WTC11 (cell line): ENCODE results near the gene RILPL1. TPM values are rescaled to one million over a fixed set of nuclear protein-coding genes. Genes with fewer than 3 reads are reported as not detected.

Source experiments
- ATAC-seq: fragments of 200-7000 bp; cut with Tn5 transposase; 2 replicates; pipeline ENCODE4 v1.10.0; 2021; ENCODE audit warnings: mild to moderate bottlenecking, moderate library complexity
- CTCF ChIA-PET: fragments of 300-600 bp; sonication (Branson Sonifier 250); formaldehyde crosslinking; loops from one replicate; lab custom pipeline; 2021; ENCODE audit warnings: antibody characterized with exemption; lab: Charles Lee
- POLR2A ChIA-PET: fragments of 350-600 bp; sonication (Branson Sonifier 250); formaldehyde crosslinking; loops from one replicate; lab custom pipeline; 2021; ENCODE audit warnings: antibody characterized with exemption; lab: Charles Lee
- DNase-seq: peaks from one replicate; pipeline ENCODE4 v3.0.0; 2021; ENCODE audit warnings: low spot score
- H3K27ac Mint-ChIP-seq: 2 replicates; pipeline ENCODE4 v1.8.0; 2021; ENCODE audit warnings: mixed read lengths
- H3K27me3 Mint-ChIP-seq: 2 replicates; pipeline ENCODE4 v1.8.0; 2021; ENCODE audit warnings: low read depth, mild to moderate bottlenecking, moderate library complexity, mixed read lengths
- H3K36me3 Mint-ChIP-seq: 2 replicates; pipeline ENCODE4 v1.8.0; 2021; ENCODE audit warnings: mixed read lengths
- H3K4me1 Mint-ChIP-seq: 2 replicates; pipeline ENCODE4 v1.8.0; 2022; ENCODE audit warnings: mixed read lengths
- H3K4me3 Mint-ChIP-seq: 2 replicates; pipeline ENCODE4 v1.8.0; 2021; ENCODE audit warnings: mild to moderate bottlenecking, moderate library complexity, mixed read lengths
- H3K9me3 Mint-ChIP-seq: 2 replicates; pipeline ENCODE4 v1.8.0; 2021; ENCODE audit warnings: mixed read lengths
- CBFB ChIP-seq: sonication (generic); formaldehyde crosslinking; IDR thresholded peaks from 2 replicates; pipeline ENCODE4 v1.8.1; 2022; ENCODE audit warnings: mild to moderate bottlenecking, low read depth, missing genetic modification reagents
- EMX1 ChIP-seq: fragments of 250-450 bp; sonication (Bioruptor Pico); IDR thresholded peaks from 2 replicates; pipeline ENCODE4 v1.8.0; 2021; ENCODE audit warnings: mild to moderate bottlenecking
- FOXK1 ChIP-seq: sonication (generic); formaldehyde crosslinking; IDR thresholded peaks from 2 replicates; pipeline ENCODE4 v1.8.0; 2022; ENCODE audit warnings: mild to moderate bottlenecking, moderate library complexity, missing genetic modification reagents
- JAZF1 ChIP-seq: fragments of 250-450 bp; sonication (Bioruptor Pico); IDR thresholded peaks from 2 replicates; pipeline ENCODE4 v1.9.0; 2021; ENCODE audit warnings: moderate library complexity, mild to moderate bottlenecking, inconsistent platforms
- NR3C1 ChIP-seq: sonication (generic); formaldehyde crosslinking; conservative IDR thresholded peaks from 2 replicates; pipeline ENCODE4 v1.8.1; 2023; ENCODE audit warnings: low read depth, mild to moderate bottlenecking, missing genetic modification reagents
- PRRX2 ChIP-seq: fragments of 250-450 bp; sonication (Bioruptor Pico); IDR thresholded peaks from 2 replicates; pipeline ENCODE4 v1.8.0; 2021; ENCODE audit warnings: mild to moderate bottlenecking
- TCF7 ChIP-seq: sonication (generic); formaldehyde crosslinking; IDR thresholded peaks from 2 replicates; pipeline ENCODE4 v1.8.0; 2022; ENCODE audit warnings: mild to moderate bottlenecking, low read depth, missing genetic modification reagents, moderate library complexity
- ZNF121 ChIP-seq: sonication (generic); formaldehyde crosslinking; IDR thresholded peaks from 2 replicates; pipeline ENCODE4 v1.8.0; 2023; ENCODE audit warnings: missing genetic modification reagents
- ZNF423 ChIP-seq: fragments of 250-450 bp; sonication (Bioruptor Pico); IDR thresholded peaks from 2 replicates; pipeline ENCODE4 v2.1.2; 2022; ENCODE audit warnings: mild to moderate bottlenecking, moderate library complexity
- ZNF671 ChIP-seq: fragments of 250-450 bp; sonication (Bioruptor Pico); IDR thresholded peaks from 2 replicates; pipeline ENCODE4 v1.8.0; 2021; ENCODE audit warnings: mild to moderate bottlenecking
- total RNA-seq: library from RNA; stranded (reverse); gene quantifications from 3 replicates; pipeline ENCODE4 v1.2.3, GENCODE V29; 2021
- TF ChIP-seq, protein P1 (sequence below): sonication (generic); formaldehyde crosslinking; IDR thresholded peaks from 2 replicates; pipeline ENCODE4 v1.8.1; 2022; ENCODE audit warnings: low read depth, missing genetic modification reagents, borderline replicate concordance
- TF ChIP-seq, protein P2 (sequence below): fragments of 250-450 bp; sonication (Bioruptor Pico); IDR thresholded peaks from 2 replicates; pipeline ENCODE4 v1.8.0; 2021; ENCODE audit warnings: mild to moderate bottlenecking
- TF ChIP-seq, protein P3 (sequence below): fragments of 250-450 bp; sonication (Bioruptor Pico); IDR thresholded peaks from 2 replicates; pipeline ENCODE4 v1.9.0; 2021; ENCODE audit warnings: moderate library complexity, mild to moderate bottlenecking, inconsistent platforms, borderline replicate concordance
- TF ChIP-seq, protein P4 (sequence below): sonication (generic); formaldehyde crosslinking; IDR thresholded peaks from 2 replicates; pipeline ENCODE4 v1.8.1; 2023; ENCODE audit warnings: mild to moderate bottlenecking, missing genetic modification reagents, moderate library complexity
- TF ChIP-seq, protein P5 (sequence below): sonication (generic); formaldehyde crosslinking; IDR thresholded peaks from 2 replicates; pipeline ENCODE4 v1.8.0; 2022; ENCODE audit warnings: mild to moderate bottlenecking, missing genetic modification reagents
- TF ChIP-seq, protein P6 (sequence below): fragments of 250-450 bp; sonication (Bioruptor Pico); IDR thresholded peaks from 2 replicates; pipeline ENCODE4 v1.9.0; 2021; ENCODE audit warnings: mild to moderate bottlenecking
- TF ChIP-seq, protein P7 (sequence below): sonication (generic); formaldehyde crosslinking; IDR thresholded peaks from 2 replicates; pipeline ENCODE4 v1.8.0; 2022; ENCODE audit warnings: mild to moderate bottlenecking, missing genetic modification reagents

RILPL1 gene
- total RNA-seq, 1 experiment from 2014 or later, result 8.2 TPM

DNA sequence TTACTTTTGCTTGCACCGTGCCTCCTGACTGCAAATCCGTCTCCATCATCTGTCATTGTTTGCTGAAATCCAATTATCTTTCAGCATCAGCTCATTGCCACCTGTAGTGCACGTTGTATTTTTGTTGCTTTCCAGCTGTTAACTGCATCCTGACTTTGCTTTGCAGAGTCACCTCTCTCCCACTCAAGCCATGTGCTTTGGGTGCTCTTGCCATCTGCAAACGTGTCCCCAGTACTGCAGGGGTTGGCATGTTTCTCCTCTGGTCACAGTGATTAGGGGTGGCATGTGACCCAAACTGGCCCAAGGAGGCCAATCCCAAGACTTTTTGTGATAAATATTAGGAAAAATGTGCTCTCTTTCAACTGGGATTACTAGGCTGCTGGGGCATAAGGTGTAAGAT is 40.4 kb upstream of the RILPL1 start (continued):
- TF ChIP-seq ZNF423, result no peak
- TF ChIP-seq, protein P1, sequence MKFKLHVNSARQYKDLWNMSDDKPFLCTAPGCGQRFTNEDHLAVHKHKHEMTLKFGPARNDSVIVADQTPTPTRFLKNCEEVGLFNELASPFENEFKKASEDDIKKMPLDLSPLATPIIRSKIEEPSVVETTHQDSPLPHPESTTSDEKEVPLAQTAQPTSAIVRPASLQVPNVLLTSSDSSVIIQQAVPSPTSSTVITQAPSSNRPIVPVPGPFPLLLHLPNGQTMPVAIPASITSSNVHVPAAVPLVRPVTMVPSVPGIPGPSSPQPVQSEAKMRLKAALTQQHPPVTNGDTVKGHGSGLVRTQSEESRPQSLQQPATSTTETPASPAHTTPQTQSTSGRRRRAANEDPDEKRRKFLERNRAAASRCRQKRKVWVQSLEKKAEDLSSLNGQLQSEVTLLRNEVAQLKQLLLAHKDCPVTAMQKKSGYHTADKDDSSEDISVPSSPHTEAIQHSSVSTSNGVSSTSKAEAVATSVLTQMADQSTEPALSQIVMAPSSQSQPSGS (CRISPR knock-in tag), result no peak

DNA sequence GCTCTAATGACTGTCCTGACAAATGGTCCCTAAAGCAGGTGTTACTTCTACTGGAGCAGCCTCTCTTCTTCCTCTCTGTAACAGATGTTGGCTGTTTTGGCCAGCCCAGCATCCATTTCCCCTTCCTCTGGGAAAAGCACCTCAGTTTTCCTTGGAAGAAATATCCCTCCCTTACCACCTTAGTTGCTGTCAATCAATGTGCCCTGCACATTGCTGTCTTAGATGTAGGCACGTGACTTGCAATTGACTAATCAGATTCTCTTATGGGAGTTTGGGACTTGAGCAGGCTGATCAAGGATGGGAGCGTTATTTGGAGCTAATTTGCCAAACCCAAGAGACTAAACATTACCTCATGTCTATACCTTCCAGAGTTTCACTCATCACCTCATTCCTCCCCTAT is 38.9 kb upstream of the RILPL1 start:
- ChIA-PET CTCF (interaction anchor here (1.6 kb wide), 1 partner anchor 9 kb away, joined by 4 read pairs; no protein-coding TSS in a partner anchor), POLR2A (no interaction called here)
- Mint-ChIP-seq H3K9me3 (peaks cover 12% of the 10 kb centered on the region), H3K27ac (no peak overlapping the region), H3K27me3 (peaks cover 10% of the 10 kb centered on the region), H3K4me3 (no peak overlapping the region), H3K4me1 (peaks cover 12% of the 10 kb centered on the region), H3K36me3 (no peaks in the 10 kb centered on the region)
- ATAC-seq, result no peak
- TF ChIP-seq, protein P2, sequence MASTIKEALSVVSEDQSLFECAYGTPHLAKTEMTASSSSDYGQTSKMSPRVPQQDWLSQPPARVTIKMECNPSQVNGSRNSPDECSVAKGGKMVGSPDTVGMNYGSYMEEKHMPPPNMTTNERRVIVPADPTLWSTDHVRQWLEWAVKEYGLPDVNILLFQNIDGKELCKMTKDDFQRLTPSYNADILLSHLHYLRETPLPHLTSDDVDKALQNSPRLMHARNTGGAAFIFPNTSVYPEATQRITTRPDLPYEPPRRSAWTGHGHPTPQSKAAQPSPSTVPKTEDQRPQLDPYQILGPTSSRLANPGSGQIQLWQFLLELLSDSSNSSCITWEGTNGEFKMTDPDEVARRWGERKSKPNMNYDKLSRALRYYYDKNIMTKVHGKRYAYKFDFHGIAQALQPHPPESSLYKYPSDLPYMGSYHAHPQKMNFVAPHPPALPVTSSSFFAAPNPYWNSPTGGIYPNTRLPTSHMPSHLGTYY (CRISPR knock-in tag), result no peak
- TF ChIP-seq TCF7 (CRISPR knock-in tag), result no peak
- TF ChIP-seq PRRX2 (CRISPR knock-in tag), result no peak
- DNase-seq, result no peak

DNA sequence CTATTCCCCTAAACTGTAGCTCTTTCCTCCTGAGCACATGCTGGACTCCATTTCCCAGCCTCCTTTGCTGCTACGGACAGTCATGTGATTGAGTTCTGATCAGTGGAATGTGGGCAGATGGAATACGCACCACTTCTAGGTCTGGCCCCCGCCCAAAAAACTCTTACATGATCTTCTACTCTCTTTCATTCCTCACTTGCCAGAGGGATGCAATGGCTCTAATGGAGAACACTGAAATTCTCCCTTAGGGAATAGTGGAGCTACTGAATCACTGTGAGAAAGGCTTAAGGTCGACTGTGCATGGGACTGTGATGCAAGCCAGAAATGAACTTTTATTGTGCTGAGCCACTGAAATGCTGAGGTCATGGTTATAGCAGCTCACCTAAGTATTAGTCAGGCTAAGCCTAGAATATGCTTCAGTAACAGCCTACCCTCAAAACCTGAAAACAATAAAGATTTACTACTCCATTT is 37.9 kb upstream of the RILPL1 start:
- Mint-ChIP-seq H3K27me3 (peaks cover 10% of the 10 kb centered on the region), H3K4me3 (peak overlapping the region; percentile 49), H3K36me3 (no peaks in the 10 kb centered on the region), H3K4me1 (peaks cover 12% of the 10 kb centered on the region)
- peak; percentile 32 for DNase-seq
- TF ChIP-seq FOXK1 (CRISPR knock-in tag) (no peak), ZNF121 (no peak), PRRX2 (CRISPR knock-in tag) (no peak), NR3C1 (no peak), EMX1 (CRISPR knock-in tag) (no peak), JAZF1 (CRISPR knock-in tag) (no peak), ZNF671 (no peak), CBFB (CRISPR knock-in tag) (no peak)
- TF ChIP-seq, protein P3, sequence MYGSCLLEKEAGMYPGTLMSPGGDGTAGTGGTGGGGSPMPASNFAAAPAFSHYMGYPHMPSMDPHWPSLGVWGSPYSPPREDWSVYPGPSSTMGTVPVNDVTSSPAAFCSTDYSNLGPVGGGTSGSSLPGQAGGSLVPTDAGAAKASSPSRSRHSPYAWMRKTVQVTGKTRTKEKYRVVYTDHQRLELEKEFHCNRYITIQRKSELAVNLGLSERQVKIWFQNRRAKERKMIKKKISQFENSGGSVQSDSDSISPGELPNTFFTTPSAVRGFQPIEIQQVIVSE (CRISPR knock-in tag), result no peak
- TF ChIP-seq, protein P4, sequence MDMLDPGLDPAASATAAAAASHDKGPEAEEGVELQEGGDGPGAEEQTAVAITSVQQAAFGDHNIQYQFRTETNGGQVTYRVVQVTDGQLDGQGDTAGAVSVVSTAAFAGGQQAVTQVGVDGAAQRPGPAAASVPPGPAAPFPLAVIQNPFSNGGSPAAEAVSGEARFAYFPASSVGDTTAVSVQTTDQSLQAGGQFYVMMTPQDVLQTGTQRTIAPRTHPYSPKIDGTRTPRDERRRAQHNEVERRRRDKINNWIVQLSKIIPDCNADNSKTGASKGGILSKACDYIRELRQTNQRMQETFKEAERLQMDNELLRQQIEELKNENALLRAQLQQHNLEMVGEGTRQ, result peak; percentile 95
- TF ChIP-seq, protein P5, sequence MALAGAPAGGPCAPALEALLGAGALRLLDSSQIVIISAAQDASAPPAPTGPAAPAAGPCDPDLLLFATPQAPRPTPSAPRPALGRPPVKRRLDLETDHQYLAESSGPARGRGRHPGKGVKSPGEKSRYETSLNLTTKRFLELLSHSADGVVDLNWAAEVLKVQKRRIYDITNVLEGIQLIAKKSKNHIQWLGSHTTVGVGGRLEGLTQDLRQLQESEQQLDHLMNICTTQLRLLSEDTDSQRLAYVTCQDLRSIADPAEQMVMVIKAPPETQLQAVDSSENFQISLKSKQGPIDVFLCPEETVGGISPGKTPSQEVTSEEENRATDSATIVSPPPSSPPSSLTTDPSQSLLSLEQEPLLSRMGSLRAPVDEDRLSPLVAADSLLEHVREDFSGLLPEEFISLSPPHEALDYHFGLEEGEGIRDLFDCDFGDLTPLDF, result no peak
- TF ChIP-seq, protein P6, sequence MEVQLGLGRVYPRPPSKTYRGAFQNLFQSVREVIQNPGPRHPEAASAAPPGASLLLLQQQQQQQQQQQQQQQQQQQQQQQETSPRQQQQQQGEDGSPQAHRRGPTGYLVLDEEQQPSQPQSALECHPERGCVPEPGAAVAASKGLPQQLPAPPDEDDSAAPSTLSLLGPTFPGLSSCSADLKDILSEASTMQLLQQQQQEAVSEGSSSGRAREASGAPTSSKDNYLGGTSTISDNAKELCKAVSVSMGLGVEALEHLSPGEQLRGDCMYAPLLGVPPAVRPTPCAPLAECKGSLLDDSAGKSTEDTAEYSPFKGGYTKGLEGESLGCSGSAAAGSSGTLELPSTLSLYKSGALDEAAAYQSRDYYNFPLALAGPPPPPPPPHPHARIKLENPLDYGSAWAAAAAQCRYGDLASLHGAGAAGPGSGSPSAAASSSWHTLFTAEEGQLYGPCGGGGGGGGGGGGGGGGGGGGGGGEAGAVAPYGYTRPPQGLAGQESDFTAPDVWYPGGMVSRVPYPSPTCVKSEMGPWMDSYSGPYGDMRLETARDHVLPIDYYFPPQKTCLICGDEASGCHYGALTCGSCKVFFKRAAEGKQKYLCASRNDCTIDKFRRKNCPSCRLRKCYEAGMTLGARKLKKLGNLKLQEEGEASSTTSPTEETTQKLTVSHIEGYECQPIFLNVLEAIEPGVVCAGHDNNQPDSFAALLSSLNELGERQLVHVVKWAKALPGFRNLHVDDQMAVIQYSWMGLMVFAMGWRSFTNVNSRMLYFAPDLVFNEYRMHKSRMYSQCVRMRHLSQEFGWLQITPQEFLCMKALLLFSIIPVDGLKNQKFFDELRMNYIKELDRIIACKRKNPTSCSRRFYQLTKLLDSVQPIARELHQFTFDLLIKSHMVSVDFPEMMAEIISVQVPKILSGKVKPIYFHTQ (CRISPR knock-in tag), result no peak
- TF ChIP-seq, protein P7, sequence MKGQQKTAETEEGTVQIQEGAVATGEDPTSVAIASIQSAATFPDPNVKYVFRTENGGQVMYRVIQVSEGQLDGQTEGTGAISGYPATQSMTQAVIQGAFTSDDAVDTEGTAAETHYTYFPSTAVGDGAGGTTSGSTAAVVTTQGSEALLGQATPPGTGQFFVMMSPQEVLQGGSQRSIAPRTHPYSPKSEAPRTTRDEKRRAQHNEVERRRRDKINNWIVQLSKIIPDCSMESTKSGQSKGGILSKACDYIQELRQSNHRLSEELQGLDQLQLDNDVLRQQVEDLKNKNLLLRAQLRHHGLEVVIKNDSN (CRISPR knock-in tag), result peak; percentile 95
- TF ChIP-seq, all 79 proteins: peak for 2
- H3K9me3 Mint-ChIP-seq, result peaks cover 9% of the 10 kb centered on the region
- peak; percentile 88 for ATAC-seq
- H3K27ac Mint-ChIP-seq, result peak overlapping the region; percentile 51
- ChIA-PET CTCF (interaction anchor here (0.5 to 1.6 kb wide), 7 partner anchors 11 to 711 kb away, joined by 3 to 14 read pairs (median 4); no protein-coding TSS in a partner anchor), POLR2A (interaction anchor here (0.6 to 1.2 kb wide), 2 partner anchors 31 to 1370 kb away, joined by 3 read pairs; partner anchors contain the start of gene DDX55)
